Upper lobe of right lung (tissue), 1 donor: ENCODE data around the gene CCDC171. TPM values are rescaled to one million over a fixed set of nuclear protein-coding genes. Genes with fewer than 3 reads are reported as not detected.

ENCODE experiments used
- ATAC-seq: fragments of 200-7000 bp; cut with Tn5 transposase; one replicate; pipeline ENCODE4 v1.9.1; 2020; ENCODE audit warnings: mild to moderate bottlenecking, moderate library complexity
- DNase-seq: peaks from one replicate; pipeline ENCODE4 v3.0.0-alpha.2; 2020
- H3K27ac ChIP-seq: fragments of 200-600 bp; one replicate; pipeline ENCODE4 v1.8.0; 2022
- H3K27me3 ChIP-seq: fragments of 200-600 bp; one replicate; pipeline ENCODE4 v1.8.0; 2022; ENCODE audit warnings: mild to moderate bottlenecking
- H3K36me3 ChIP-seq: fragments of 200-600 bp; one replicate; pipeline ENCODE4 v1.8.0; 2022
- H3K4me1 ChIP-seq: fragments of 200-600 bp; one replicate; pipeline ENCODE4 v1.8.0; 2022
- H3K4me3 ChIP-seq: fragments of 200-600 bp; one replicate; pipeline ENCODE4 v1.8.0; 2022; ENCODE audit warnings: mild to moderate bottlenecking
- H3K9me3 ChIP-seq: fragments of 200-600 bp; one replicate; pipeline ENCODE4 v1.8.0; 2022
- intact Hi-C: fragments of 100-400 bp; cut with DNase I; formaldehyde crosslinking; loops from one replicate; pipeline ENCODE4 v1.11.0; 2022
- total RNA-seq: library from RNA; stranded (reverse); fragmentation: NEBNext Ultra II Directional; extraction: Animal tissue kit (Norgen Biotek cat#: 25700); gene quantifications from one replicate; pipeline ENCODE4 v1.2.1, GENCODE V29; 2021
- TF ChIP-seq, protein P1 (sequence below): fragments of 200-600 bp; IDR thresholded peaks from one replicate; pipeline ENCODE4 v1.8.0; 2022; ENCODE audit warnings: antibody characterized with exemption
- donor health status: DM: no; HTN: yes; CAD: no; lungs with severe emphysema.

CCDC171 gene
- total RNA-seq, 1 donor from 2014 or later = 3.0 TPM

DNA sequence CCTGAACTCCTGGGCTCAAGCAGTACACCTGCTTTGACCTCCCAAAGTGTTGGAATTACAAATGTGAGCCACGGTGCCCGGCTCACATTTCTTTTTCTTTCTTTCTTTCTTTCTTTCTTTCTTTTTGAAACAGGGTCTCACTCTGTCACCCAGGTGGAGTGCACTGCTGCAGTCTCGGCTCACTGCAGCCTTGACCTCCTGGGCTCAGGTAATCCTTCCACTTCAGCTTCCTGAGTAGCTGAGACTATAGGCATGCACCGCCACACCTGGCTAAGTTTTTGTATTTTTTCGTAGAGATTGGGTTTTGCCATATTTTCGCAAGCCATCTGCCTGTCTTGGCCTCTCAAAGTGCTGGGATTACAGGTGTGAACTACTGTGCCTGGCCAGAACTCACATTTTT is 183.7 kb downstream of the CCDC171 start:
- TF ChIP-seq, protein P1, sequence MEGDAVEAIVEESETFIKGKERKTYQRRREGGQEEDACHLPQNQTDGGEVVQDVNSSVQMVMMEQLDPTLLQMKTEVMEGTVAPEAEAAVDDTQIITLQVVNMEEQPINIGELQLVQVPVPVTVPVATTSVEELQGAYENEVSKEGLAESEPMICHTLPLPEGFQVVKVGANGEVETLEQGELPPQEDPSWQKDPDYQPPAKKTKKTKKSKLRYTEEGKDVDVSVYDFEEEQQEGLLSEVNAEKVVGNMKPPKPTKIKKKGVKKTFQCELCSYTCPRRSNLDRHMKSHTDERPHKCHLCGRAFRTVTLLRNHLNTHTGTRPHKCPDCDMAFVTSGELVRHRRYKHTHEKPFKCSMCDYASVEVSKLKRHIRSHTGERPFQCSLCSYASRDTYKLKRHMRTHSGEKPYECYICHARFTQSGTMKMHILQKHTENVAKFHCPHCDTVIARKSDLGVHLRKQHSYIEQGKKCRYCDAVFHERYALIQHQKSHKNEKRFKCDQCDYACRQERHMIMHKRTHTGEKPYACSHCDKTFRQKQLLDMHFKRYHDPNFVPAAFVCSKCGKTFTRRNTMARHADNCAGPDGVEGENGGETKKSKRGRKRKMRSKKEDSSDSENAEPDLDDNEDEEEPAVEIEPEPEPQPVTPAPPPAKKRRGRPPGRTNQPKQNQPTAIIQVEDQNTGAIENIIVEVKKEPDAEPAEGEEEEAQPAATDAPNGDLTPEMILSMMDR = no peak
- intact Hi-C loops = no loop called here
- ATAC-seq = no peak

DNA sequence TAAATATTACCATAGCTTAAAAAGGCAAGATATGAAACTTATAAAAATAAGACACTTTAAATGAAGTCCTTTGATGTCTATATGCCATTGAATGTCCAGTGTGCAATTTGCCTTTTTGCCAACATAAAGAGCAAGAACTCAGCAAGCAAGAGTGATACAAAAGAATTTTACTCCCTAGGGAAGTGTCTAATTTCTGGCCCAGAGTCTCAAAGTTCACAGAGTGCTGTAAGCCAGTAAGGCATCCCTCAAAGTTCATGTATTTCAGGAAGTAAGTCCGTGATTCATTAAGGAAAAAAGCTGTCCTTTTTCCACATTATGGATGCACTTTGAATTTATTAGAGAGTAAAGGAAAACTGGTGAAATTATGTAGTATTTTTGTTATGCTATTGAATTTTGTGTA is 185.2 kb downstream of the CCDC171 start:
- no peak for ATAC-seq
- no peak overlapping the region for H3K4me3 ChIP-seq
- intact Hi-C loops = no loop called here
- TF ChIP-seq, protein P1 = no peak
- H3K4me1 ChIP-seq = no peaks in the 10 kb centered on the region
- H3K9me3 ChIP-seq = no peaks in the 10 kb centered on the region
- H3K27ac ChIP-seq = no peak overlapping the region
- H3K36me3 ChIP-seq = no peaks in the 10 kb centered on the region
- H3K27me3 ChIP-seq = no peaks in the 10 kb centered on the region
- no peak for DNase-seq

More for the DNA sequence above, 183.7 kb downstream of the CCDC171 start:
- Histone ChIP-seq H3K27me3 (no peaks in the 10 kb centered on the region), H3K4me3 (no peak overlapping the region), H3K4me1 (no peaks in the 10 kb centered on the region), H3K36me3 (no peaks in the 10 kb centered on the region), H3K9me3 (no peaks in the 10 kb centered on the region), H3K27ac (no peak overlapping the region)
- DNase-seq = no peak

DNA sequence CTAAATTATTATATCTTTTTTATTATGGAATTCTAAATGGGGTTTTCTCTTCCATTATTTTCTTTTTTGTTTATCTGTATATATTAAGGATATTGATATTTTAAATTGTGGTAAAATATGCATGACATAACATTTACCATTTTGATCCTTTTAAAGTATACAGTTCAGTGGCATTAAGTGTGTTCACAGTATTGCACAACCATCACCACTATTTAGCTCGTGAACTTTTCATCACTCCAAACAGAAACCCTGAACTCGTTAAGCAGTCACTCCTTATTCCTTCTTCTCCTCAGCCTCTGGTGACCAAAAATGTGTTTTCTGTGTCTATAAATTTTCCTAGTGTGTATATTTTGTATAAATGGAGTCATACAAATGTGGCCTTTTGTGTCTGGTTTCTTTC is 188.2 kb downstream of the CCDC171 start:
- no peak for ATAC-seq
- Histone ChIP-seq H3K27me3 (no peaks in the 10 kb centered on the region), H3K4me3 (no peak overlapping the region), H3K9me3 (no peaks in the 10 kb centered on the region), H3K4me1 (no peaks in the 10 kb centered on the region), H3K27ac (no peak overlapping the region), H3K36me3 (no peaks in the 10 kb centered on the region)
- TF ChIP-seq, protein P1 = no peak
- no peak for DNase-seq
- intact Hi-C loops = no loop called here

DNA sequence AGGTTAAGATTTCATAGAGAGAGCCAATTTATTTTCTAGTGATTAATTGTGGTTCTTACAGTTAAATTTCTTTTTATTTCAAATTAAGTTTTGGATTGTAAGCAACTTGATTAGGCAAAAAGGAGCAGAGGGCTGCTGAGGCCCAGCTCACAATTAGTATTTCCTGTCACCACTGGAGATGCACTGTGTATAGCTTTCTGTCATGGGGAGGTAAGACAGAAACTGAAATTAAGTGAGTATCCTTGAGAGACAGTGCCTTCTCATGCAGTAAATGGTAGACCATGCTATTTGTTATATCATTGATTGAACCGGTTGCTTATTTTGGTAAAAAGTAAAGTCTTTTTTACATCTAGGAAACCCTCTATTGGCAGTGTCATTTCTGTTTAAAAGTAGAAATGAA is 190.7 kb downstream of the CCDC171 start:
- Histone ChIP-seq H3K9me3 (no peaks in the 10 kb centered on the region), H3K27ac (no peak overlapping the region), H3K4me1 (no peaks in the 10 kb centered on the region), H3K4me3 (no peak overlapping the region), H3K36me3 (no peaks in the 10 kb centered on the region), H3K27me3 (no peaks in the 10 kb centered on the region)
- DNase-seq = no peak
- no peak for ATAC-seq
- TF ChIP-seq, protein P1 = no peak
- intact Hi-C loops = no loop called here

DNA sequence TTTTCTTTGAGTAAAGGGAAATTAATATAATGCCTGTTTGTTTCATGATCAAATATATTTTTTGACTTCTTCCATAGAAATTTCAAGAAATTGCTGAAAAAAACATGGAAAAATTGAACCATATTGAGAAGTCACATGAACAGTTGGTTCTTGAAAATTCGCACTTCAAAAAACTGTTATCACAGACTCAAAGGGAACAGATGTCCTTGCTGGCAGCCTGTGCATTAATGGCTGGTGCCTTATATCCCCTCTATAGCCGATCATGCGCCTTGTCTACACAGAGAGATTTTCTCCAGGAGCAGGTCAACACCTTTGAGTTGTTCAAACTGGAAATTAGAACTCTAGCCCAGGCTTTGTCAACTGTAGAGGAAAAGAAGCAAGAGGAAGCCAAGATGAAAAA is 191.4 kb downstream of the CCDC171 start:
- no peaks in the 10 kb centered on the region for H3K27me3 ChIP-seq
- DNase-seq = no peak
- ATAC-seq = no peak
- no peaks in the 10 kb centered on the region for H3K4me1 ChIP-seq
- intact Hi-C loops = no loop called here
- no peaks in the 10 kb centered on the region for H3K36me3 ChIP-seq
- no peaks in the 10 kb centered on the region for H3K9me3 ChIP-seq
- H3K4me3 ChIP-seq = no peak overlapping the region
- TF ChIP-seq, protein P1 = no peak
- no peak overlapping the region for H3K27ac ChIP-seq

DNA sequence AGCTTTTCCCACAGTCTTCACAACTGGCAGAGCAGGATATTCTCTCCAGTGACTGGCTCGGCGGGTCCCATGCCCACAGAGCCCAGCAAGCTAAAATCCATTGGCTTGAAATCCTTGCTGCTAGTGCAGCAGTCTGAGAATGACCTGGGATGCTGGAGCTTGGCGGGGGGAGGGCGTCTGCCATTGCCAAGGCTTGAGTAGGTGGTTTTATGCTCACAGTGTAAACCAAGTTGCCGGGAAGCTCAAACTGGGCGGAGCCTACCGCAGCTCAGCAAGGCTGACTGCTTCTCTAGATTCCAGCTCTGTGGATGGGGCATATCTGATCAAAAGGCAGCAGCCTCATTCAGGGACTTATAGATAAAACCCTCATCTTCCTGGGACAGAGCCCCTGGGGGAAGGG is 194.1 kb downstream of the CCDC171 start:
- Histone ChIP-seq H3K27me3 (no peaks in the 10 kb centered on the region), H3K9me3 (no peaks in the 10 kb centered on the region), H3K4me3 (no peak overlapping the region), H3K36me3 (no peaks in the 10 kb centered on the region), H3K4me1 (no peaks in the 10 kb centered on the region), H3K27ac (no peak overlapping the region)
- intact Hi-C loops = no loop called here
- TF ChIP-seq, protein P1 = no peak
- DNase-seq (no peak), ATAC-seq (no peak)
